ENCODE results near the gene NFASC.

DNA sequence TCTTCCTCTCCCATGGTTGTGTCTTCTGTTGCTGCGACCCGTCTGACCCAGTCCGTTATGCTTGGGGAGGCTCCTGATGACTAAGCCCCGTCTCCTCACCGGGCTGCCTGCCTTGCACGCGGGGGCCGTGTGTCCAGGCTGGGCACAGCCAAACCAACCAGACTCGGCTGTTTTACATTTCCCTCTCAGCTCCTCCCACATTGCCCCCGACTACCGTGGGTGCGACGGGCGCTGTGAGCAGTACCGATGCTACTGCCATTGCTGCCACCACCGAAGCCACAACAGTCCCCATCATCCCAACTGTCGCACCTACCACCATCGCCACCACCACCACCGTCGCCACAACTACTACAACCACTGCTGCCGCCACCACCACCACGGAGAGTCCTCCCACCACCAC, 126.3 kb downstream of the NFASC start:
- no peak for TF ChIP-seq CTCF (IDR thresholded peaks at IDR 0.05; ENCODE audit: low read depth, low read length)
- TF ChIP-seq EZH2phosphoT487 (IDR thresholded peaks at IDR 0.05; ENCODE audit: low read depth): no peak
